GM12891 (cell line): ENCODE results near the gene EIF5A.

ENCODE experiments used
- PAX5 ChIP-seq: IDR thresholded peaks from 2 replicates; pipeline ENCODE4 v1.6.1; 2011; ENCODE audit warnings: low read length, moderate library complexity, mild to moderate bottlenecking; ENCODE audit not compliant: insufficient read depth, severe bottlenecking
- POLR2A ChIP-seq: IDR thresholded peaks from 2 replicates; pipeline ENCODE4 v1.6.1; 2011; ENCODE audit warnings: low read depth, low read length, control low read depth
- POLR2AphosphoS5 ChIP-seq: IDR thresholded peaks from 2 replicates; pipeline ENCODE4 v1.6.1; 2011; ENCODE audit warnings: low read depth, low read length, control low read depth
- POU2F2 ChIP-seq: IDR thresholded peaks from 2 replicates; pipeline ENCODE4 v1.6.1; 2011; ENCODE audit warnings: low read depth, mild to moderate bottlenecking, control low read depth, low read length, moderate library complexity
- SPI1 ChIP-seq: IDR thresholded peaks from 2 replicates; pipeline ENCODE4 v1.6.1; 2011; ENCODE audit warnings: low read depth, low read length, control low read depth
- TAF1 ChIP-seq: IDR thresholded peaks from 2 replicates; pipeline ENCODE4 v1.6.1; 2011; ENCODE audit warnings: low read depth, low read length, control low read depth

DNA sequence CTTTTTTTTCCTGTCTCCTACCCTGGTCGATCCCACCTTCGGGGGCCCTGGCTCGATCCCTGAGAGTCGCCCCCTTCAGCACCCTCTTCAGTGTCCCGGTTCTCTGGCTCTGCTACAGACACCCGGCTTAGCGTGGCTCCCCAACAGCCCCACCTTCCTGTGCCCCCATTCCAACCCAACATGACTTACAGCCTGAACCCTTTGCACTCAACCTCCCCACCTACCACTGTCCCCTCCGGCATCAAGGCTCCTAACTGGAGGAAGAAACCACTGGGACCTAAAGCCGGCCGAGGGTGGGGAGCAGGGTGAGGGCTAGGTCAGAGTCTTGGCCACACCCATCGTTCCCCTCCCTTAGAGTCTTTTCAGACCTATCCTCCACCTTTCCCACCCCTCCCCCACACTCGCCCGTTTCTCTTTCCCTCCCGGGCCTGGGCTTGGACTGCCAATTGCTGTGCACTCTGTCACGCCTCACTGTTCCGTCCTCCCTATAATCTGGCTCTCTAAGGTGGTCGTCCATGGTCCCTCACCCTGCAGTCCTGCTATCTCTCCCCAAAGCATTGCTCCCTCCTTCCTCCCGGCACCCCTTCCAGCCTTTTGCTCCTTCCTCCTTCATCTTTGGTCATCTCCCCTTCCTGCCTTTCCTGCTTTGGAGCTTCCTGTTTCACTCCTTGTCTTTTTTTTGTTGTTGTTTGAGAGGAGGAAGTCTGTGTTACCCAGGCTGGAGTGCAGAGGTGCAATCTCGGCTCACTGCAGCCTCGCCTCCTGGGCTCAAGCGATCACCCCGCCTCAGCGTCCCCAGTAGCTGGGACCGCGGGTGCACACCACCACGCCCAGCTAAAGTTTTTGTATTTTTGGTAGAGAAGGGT, 44.3 kb upstream of the EIF5A start:
- TF ChIP-seq POLR2A (no peak), POLR2AphosphoS5 (no peak), TAF1 (no peak), PAX5 (no peak), POU2F2 (no peak), SPI1 (no peak)
